GM21717 (cell line): ENCODE measurements around the gene MORC2.

Source experiments
- ATAC-seq: cut with Tn5 transposase; IDR thresholded peaks from one replicate; pipeline ENCODE4 v1.9.1; 2021; ENCODE audit warnings: mild to moderate bottlenecking, moderate library complexity; ENCODE audit not compliant: unreplicated experiment

Gene MORC2

DNA sequence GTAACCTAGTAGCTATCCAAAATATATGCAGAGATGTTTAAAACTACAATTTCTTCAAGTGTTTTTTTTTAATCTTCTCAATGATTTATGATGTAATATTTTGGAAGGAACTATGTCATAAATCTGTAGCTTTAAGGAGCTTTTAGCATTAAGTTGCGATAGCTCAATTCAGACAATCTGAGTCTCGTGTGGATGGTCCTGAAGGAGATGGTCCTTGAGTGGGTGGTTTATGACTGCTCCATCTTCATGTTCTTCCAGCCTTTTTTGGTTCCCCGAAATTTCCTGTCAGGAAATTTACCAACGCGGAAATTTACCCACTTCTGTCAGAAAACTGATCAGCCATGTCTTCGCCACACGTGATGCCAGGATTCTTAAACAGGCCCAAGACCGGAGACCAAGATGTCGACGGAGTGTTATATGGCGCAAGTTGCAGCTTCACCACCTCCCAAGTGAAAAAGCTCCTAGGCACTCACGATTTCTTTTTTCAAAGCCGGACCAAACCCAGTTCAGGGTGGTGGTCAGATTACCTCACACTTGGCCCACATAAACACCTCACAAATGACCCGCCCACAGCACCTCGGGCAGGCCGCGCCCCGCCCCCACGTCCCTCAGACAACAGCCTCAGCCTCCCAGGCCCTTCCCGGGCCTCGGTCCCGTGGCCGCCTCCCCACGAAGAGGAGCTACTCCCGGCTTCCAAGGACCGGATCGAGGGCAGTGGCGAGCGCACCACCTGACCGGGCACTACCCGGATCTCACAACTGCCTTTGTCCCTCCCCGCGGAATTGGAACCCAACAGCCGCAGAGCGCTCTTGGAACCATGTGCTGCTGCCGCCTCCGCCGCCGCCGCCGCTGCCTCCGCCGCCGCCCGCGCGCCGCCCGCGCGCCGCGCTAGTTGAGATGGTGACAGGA lies at the start of gene MORC2:
TSS of gene MORC2 (minus strand) at position 760 of the 909 bp plus-strand sequence. CDS start 885 bp downstream, outside the sequence.
- peak; percentile 23 for ATAC-seq

DNA sequence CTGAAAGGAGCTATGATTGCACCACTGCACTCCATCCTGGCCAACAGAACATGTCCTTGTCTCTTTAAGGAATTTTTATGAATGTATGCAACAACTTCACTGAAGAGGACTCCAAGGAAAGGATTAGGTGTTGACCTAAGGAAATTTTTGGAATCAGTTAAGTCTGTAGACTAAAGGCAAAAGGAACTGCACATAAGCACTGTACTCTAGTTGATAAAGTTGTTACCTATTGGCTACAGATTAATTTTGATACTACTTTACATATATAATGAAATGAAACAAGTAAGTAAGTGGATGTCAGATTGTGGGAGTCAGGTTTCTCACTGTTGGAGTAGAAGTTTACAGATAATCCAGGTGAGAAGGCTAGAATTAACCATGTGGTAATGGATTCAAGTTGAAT lies 37.0 kb upstream of the MORC2 start:
- ATAC-seq, result no peak

DNA sequence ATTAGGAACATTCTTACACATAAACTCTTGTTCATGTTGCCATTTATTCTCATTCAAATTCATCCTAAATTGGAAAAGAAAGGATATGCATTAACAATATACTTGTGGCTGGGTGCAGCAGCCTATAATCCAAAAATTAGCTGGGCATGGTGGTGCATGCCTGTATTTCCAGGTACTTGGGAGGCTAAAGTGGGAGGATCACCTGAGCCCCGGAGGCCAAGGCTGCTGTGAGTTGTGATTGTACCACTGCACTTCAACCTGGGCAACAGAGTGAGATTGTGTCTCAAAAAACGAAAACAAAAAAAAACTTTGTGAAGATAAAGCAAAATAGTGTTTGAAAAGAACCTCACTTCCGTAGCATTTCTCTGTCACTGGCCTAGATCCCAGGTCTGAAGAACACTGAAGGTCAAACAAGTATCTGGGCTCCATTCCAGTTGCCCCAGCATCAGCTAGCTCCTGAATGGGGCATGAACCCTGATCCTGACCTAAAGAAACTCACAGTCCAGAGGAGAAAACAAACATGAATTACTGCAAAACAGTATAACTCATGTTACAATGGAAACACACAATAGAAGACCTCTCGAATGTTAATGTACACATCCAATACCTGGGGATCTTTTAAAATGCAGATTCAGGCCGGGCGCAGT lies 32.7 kb upstream of the MORC2 start:
- no peak for ATAC-seq

DNA sequence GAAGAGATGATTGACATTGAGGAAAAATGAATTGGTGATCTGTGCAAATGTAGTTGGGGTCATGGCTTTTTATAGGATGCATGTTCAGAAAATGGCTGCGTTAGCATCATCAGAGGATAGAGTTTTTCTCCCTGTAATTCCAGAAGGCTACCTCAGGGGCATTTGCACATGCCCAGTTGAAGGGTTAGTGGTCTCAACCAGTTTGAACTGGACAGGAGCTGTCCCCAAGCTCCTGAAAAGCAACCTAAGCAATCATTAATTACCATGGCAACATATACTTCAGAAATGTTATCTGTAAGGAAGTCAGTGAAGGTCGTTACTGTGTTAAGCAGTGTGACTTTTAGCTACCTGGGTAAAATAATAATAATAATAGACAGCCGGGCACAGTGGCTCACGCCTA lies 29.8 kb upstream of the MORC2 start:
- ATAC-seq, result no peak

DNA sequence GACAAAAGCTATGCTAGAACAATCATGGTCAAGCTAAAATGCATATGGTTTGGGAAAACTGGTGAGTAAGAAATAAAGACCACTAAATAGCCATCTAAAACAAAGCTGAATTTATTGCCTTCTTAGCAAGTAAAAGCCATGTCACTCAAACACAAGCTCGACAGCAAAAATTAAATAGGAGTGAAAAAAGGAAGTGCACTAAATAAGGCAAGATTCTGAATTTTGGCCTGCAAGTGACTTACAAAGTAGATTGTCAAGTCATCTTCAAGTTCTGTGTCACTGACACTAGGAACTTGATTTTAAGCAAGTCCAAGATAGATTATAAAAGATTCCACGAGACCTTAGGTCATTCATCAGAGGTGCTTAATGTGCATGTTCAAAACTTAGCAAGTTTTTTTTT lies 27.9 kb upstream of the MORC2 start:
- ATAC-seq, result no peak

DNA sequence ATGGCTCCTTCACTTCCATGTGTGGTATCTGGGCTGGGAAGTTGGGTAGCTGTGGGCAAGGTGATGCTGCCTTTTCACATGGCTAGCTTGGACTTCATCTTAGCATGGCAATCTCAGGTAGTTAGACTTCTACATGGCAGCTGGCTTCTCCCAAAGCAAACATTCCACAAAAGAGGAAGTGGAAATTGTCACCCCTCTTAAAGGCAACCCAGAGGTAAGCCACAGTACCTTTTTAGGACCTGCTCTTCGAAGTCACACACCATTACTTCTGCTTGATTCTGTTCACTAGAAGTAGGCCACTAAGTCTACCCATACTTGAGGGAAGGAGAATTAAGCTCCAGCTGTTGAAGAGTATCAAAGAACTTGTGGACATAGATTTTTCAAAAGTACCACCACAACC lies 26.4 kb upstream of the MORC2 start:
- no peak for ATAC-seq

DNA sequence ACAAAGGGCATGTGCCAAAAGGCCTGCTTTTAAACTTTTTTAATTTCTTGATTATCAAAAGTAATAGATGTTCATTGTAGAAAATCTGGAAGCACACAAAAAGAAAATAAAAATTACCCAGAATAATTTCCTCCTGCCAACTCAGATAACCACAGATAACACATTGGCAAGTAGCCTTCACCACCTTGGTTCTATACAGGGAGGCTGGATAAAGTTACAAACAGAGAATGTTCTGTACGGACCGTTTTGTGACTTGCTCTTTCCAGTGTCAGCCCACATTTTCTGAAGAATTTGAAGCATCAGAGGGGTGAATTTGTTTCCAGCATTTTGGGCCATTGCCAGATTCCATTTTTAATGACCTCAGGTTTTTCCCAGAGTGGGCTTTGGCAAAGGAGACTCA lies 24.0 kb upstream of the MORC2 start:
- ATAC-seq, result no peak

DNA sequence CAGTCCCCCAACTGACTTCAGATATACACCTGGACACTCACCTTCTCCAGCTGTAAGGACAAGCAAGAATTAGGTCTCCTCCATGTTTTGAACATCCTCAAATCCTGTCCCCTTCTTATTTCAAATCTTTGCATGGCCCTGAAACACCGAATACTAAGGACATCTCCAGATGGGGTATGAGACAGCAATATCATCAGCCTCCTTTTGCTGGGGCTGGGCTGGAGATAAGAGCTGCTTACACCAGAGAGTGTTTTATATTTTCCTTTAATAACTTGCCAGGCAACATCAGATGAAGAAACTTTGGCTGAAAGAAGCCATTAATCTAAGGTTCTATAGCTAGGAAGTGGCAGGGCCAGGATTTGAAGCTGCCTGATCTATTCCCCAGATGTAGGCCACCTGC lies 22.1 kb upstream of the MORC2 start:
- no peak for ATAC-seq

DNA sequence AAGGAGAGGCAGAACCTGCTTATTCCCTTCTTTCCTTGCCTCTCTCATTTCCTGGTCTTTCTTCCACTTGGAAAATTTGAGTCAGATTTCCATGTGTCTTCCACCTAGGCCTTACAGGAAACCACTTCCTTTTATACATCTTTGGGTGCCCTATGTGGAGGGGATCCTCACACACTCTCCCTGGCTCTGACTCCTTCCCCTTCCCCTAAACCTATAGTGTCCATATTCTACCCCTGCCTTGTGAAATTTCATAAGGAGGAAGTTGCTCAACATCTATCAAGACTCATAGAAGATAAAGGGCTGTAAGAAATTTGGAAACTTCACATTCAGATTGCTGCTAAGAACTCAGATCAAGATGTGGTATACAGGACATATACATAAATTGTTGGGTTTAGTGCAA lies 20.9 kb upstream of the MORC2 start:
- no peak for ATAC-seq

DNA sequence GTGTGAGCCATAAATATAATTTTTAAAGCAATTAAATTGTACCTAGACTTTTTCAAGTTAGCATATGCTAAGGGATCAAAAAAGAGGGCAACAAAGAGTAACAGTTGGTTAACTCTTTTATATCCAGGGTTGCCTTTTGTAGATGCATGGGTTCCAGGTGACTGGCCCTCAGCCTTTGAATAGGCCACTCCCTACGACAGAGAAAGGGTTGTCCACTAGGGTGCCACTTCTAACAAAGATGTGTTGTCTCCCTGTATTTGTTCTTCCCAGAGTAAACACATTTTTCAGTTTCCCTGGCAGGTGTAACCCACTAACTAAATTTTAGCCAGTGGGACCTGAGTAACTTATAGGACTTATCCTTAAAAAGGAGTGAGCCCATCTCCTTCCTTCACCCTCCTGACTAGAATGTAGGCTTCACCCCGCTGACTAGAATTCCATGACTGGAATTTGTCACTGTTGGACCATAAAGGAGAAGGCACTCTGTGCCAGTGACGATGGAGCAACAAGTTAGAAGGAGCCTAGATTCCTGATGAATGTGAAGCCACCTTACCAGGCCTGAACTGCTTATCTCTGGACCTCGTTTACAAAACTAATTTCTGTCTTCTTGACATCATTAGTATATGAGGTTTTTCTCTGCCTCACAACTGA lies 17.1 kb upstream of the MORC2 start:
- ATAC-seq, result no peak

DNA sequence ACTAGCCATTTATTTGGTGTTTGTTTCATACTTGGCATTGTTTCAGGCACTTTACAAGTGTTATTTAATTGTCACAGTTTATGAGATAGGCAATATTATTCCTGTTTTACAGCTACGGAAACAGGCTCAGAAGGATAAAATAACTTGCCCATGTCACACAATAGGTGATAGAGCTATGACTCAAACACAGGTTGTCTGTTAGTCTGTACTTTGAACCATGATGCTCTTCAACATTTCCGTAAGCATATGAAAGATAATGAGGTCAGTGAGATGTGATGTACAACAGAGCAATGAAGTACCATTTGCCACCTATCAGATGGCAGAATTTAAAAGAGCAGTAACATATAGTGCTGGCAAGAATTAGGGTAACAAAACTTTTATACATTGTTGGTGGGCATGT lies 15.7 kb upstream of the MORC2 start:
- no peak for ATAC-seq

DNA sequence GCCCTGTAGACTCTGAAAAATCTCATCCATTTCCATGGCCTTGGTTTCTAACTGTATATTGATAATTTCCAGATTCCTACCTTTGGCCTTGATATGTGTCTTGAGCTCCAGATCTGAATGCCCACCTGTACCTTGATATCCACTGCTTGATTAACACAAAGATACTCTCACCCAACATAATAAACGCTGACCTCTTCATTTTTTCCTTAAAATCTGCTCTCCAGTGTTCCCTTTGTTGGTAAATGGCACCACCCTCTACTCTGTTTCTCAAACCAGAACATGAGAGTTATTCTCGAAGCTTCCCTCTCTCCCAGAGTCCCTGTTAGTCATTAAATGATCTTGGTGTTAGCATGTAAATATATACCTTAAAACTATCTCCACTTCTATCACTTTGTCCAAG lies 13.9 kb upstream of the MORC2 start:
- ATAC-seq, result no peak

DNA sequence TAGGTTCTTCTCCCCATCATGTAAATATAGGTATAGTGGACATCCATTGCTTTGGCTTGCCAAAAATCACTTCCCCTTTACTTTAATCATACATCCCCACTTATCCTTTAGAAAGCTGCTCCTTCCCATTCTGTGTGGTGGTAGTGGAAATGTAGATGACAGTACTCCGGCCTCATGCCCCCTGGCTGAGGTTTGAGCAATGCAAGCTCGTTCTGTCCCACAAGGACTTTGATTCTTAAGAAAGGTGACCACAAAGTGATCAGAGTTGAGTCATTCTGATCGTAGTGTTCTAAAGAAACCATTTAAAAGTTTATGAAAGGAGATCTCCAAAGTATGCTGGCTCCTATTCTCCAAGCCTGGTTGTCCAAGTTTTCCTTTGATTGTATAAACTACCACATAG lies 11.4 kb upstream of the MORC2 start:
- ATAC-seq, result no peak

DNA sequence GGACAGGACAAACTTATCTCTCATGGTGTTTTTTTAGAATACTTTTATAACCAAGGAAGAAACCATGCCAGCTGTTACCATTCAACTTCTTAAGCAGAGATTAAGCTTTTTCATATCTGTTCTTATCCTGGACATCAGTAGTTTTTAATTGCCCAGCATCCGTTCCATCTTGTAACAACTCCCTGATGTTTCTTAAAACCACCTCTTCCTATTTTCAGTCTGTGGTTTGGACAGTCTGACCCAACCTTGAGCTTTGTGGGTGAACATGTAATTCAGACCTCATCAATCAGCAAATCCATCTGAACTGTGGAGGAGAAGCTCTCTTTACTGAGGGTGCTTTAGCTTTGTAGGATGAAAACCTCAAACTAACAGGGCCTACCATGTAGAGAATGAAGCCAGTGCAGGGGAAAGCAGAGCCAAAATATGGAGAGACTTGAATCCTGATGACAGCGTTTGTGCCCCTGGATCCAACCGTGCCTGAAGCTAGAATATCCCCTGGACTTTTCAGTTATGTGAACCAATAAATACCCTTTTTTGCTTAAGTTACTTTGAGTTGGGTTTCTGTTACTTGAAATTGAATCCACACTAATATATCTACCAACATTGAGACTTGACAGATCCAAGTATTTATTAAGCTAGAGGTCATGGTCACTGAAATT lies 9.9 kb upstream of the MORC2 start:
- no peak for ATAC-seq

DNA sequence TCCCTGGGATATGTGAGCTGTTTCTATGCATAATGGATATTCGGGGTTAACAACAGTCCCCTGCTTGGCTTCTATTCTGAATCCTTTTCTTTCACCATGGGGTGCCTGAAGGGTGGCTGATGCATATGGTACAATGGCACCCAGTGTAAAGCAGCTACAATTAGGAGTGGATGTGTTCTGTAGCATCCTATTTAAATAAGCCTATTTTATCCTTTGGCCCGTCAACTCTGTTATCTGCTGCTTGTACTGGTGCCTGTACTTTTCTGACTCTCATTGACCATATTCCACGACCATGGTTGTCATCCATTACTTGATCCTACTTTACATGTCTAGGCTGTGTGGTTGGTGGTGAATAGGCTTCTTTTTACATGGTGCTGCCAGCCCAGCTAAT lies 1.8 kb upstream of the MORC2 start:
- ATAC-seq, result no peak

DNA sequence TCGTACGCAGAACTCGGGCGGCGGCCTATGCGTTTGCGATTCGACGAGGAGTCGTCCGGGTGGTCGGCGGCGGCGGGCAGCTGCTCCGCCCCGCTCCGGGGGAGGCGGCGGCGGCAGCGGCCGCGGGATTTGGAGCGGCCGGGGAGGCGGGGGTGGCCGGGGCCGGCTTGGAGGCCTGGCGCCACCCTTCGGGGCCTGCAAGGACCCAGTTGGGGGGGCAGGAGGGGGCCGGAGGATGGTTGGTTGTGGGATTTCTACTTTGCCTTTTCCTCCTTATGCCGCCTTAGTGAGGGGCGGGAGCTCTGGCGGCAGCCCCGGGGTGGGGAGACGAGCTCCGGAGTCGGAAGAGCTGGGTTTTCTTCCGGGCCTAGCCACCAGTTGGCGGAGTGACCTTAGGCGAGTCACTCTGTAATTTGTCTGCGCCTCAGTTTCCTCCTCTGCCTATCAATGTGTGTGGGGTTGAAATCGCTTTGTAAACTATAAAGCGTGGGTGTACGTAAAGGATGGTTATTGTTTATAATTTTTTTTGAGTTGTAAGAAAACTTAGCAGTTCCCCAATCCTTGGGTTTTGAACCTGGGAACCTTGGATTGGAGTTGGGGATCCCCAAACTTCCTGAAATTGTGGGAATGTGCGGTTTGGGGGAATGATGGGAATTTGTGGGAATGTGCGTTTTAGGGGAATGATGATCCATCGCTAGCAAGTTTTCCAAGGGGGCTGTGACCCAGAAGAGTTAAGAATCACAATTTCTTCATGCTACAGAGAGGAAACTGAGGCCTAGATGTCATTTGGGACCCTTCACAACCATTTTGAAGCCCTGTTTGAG lies 1.2 kb upstream of the MORC2 start:
- peak; percentile 30 for ATAC-seq

DNA sequence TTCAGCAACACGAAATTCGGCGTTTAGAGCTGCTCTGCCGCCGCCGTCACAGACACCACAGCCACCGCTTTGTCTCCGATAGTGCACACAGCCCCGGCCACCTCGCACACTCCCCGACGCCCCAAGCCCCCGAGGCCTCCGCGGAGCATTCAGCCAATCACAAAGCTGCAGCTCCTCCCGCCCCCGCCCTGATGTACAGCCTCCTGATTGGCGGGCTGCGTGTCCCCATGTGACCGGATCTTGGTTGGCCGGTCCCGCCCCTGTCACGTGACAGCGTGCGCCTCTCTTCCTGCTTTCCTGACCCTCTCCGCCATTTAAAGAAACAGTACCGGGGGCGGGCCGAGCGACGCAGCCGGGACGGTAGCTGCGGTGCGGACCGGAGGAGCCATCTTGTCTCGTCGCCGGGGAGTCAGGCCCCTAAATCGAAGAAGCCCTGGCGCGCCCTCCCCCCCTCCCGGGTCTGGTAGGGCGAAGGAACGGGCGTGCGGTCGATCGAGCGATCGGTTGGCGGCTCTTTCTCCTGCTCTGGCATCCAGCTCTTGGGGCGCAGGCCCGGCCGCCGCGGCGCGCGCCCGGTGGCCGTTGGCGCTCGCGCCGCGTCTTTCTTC lies 454 bp upstream of the MORC2 start, which contains the start of gene TUG1:
TSS of gene TUG1 (plus strand) at position 342 of the 608 bp plus-strand sequence.
- ATAC-seq, result peak; percentile 80

DNA sequence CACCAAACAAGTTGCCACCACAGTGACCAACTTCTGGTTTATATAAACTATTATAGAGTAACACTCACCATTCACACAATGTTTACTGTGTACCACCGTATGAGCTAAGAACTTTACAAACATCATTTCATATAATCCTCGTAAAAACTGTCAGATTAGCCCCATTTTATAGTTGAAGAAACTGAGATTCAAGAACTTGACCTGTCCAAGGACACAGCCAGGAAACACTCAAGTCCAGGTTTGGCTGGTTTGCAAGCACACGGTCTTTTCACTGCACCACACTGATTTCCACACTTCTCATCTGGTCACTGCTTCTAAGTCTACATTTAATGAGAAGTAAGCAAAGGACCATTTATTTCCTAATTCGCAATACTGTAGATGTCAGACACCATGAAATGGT lies 3.7 kb downstream of the MORC2 start:
- ATAC-seq, result no peak

DNA sequence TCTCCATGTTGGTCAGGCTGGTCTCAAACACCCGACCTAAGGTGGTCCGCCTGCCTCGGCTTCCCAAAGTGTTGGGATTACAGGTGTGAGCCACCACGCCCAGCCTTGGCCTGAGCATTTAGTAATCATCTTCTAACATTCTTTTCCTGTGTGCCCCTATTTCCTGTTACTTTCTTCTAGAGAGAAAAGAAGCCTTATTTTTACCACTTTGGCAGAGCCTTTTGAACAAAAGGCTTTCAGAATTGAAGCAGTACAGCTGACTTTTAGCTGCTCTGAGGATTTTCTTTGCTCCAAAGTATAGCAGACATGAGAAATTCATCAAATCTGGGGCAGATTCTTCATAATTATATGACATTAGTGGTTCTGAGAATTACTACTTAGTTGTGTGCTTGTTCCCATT lies 13.4 kb downstream of the MORC2 start:
- no peak for ATAC-seq

DNA sequence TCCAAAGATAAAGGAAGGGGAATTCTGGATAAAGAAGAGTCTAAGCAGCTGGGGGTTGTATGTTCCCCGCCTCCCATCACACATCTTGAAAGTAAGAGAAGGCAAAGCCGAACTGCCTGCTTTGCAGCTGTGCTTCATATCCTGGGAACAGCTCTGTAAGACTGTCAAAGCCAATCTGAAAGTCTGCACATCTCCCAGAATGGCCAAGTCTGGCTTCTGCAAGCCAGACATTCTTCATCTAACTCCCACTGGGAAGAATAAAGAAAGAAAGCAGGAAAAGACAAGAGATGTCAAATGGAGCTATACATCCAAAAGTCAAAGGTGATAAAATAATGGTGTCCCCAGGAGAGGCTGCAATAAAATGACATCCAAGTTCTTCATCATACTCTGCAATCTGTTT lies 15.4 kb downstream of the MORC2 start:
- no peak for ATAC-seq
